HuH-7.5 (cell line): Measurements from ENCODE around the gene SLC35E4.
"Not testable (repeated sequence)": the region's sequence is repeated elsewhere in the genome, so short reads cannot be mapped to it uniquely, and the experiment has no call there.

Experiments used
- DNase-seq: peaks from one replicate; pipeline ENCODE4 v3.0.0; 2011; ENCODE audit warnings: low spot score

The SLC35E4 gene

GRCh38 chr22:30612789-30613188, 22.8 kb upstream of the SLC35E4 start:
- no peak for DNase-seq

- DNase-seq, result no peak
These were observed 21.3 kb upstream of the SLC35E4 start for GRCh38 chr22:30614268-30614667.

DNA sequence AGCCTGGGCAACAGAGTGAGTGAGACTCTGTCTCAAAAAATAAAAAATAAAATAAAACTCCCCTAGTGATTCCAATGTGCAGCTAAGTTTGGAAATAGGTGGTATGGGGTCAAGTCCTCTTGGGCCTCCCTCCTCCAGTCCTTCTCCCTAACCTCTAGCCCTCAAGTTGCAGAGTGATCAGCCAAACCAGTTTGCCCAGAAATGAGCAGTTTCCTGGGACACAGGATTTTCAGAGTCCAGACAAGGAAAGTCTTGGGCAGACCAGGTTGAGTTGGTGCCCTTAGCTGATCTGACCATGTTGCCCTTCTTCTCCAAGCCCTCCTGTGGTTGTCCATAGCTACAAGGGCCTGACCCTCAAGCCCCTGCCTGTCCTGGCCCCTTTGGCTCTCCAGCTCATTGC, 20.7 kb upstream of the SLC35E4 start:
- no peak for DNase-seq

DNA sequence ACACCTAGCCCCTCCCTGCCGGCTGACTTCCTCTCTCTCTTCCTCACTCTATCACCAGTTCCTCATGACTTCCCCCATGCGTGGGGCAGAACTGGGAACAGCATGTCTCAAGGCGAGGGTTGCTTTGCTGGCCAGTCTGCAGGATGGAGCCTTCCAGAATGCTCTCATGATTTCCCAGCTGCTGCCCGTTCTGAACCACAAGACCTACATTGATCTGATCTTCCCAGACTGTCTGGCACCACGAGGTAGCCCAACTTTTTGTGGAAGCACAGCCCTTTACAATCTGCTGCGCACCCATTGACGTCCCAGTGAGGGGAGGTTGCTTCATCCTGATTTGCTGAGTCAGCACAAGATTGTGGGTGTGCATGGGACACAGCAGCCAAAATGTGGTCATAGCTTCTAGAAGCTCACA, 20.0 kb upstream of the SLC35E4 start:
- DNase-seq, result no peak

DNA sequence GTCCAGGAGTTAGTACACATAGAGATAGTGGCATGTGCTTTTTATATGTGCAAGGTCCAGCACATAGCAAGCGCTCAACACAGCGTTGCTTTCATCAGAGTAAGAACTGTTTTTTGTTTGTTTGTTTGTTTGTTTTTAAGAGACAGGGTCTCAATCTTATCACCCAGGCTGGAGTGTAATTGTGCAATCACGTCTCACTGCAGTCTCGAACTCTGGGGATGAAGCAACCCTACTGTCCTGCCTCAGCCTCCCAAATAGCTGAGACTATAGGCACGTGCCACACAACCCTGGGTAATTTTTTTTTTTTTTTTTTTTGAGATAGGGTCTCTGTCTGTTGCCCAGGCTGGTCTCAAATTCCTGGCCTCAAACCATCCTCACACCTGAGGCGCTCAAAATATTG, 17.8 kb upstream of the SLC35E4 start:
- DNase-seq, result no peak

GRCh38 chr22:30619909-30620308, 15.7 kb upstream of the SLC35E4 start:
- not testable (repeated sequence) for DNase-seq

DNA sequence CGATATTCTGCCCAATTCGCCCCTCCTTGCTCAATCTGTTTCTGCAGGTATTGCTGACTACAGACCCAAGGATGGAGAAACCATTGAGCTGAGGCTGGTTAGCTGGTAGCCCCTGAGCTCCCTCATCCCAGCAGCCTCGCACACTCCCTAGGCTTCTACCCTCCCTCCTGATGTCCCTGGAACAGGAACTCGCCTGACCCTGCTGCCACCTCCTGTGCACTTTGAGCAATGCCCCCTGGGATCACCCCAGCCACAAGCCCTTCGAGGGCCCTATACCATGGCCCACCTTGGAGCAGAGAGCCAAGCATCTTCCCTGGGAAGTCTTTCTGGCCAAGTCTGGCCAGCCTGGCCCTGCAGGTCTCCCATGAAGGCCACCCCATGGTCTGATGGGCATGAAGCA, 9.2 kb upstream of the SLC35E4 start:
- DNase-seq, result no peak

DNA sequence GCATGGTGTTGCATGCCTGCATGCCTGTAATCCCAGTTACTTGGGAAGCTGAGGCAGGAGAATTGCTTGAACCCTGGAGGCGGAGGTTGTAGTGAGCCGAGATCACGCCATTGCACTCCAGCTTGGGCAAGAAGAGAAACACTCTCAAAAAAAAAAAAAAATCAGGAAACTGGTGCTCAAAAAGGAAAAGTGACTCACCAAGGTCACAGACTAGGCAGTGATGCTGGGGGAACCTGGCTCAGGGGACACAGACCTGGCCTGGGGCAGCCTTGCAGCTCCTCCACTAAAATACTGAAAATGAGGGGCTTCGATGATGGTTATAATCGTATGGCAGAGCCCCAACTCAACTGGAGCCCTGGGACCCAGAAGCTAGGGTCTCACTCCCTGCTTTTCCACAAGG, 8.1 kb upstream of the SLC35E4 start:
- DNase-seq, result no peak

- no peak for DNase-seq
These were observed 7.1 kb upstream of the SLC35E4 start for GRCh38 chr22:30628491-30628890.

- not testable (repeated sequence) for DNase-seq
These were observed 4.1 kb upstream of the SLC35E4 start for GRCh38 chr22:30631469-30631868.

GRCh38 chr22:30634471-30635233, 929 bp upstream of the SLC35E4 start:
- peak; percentile 91 for DNase-seq

DNA sequence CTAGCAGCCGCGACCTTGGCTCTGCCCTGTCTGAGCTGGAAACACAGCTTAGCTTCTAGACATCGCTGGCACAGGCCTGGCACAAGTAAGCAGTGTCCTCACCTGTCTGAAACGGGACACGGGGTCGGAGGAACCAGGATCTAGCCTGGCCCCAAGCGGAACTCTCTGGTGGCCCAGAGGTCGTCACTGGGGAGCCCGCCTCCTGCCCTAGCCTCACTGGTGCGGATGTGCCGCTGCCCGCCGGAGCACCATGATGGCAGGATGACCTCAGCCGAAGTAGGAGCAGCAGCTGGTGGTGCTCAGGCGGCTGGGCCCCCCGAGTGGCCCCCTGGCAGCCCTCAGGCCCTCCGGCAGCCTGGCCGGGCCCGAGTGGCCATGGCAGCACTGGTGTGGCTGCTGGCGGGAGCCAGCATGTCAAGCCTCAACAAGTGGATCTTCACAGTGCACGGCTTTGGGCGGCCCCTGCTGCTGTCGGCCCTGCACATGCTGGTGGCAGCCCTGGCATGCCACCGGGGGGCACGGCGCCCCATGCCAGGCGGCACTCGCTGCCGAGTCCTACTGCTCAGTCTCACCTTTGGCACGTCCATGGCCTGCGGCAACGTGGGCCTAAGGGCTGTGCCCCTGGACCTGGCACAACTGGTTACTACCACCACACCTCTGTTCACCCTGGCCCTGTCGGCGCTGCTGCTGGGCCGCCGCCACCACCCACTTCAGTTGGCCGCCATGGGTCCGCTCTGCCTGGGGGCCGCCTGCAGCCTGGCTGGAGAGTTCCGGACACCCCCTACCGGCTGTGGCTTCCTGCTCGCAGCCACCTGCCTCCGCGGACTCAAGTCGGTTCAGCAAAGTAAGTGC, 871 bp downstream of the SLC35E4 start:
- DNase-seq, result peak; percentile 70

- DNase-seq, result no peak
These were observed 2.1 kb downstream of the SLC35E4 start for GRCh38 chr22:30637701-30638114.

GRCh38 chr22:30640361-30640760, 4.8 kb downstream of the SLC35E4 start:
- no peak for DNase-seq

DNA sequence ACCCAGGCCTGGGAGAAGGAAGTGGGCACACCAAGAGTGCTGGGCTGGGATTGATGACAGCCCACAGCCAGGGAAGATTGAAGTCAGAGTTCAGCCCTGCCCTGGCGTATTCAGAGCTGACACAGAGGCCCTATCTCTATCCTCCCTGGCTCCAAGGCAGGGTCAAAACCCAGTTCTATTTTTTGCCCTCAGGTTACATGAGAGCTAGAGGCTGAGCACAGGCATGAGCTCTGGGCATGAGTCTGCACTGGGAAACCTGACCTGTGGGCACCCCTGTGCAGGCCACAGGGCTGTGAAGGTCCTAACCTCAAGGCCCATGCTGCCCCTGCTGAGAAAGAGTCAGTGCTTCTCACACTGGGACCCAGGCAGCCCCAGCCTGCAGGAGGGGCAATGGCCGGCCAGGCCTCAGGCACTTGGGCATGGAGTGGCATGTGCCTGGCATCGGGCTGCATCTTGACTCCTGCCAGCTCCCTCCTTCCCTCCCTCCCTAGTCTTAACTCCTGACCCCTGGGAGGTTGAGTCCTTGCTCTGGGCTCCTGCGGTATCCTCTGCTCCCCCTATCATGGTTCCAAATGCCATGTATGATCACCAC, 5.4 kb downstream of the SLC35E4 start:
- DNase-seq, result no peak

- no peak for DNase-seq
These were observed 7.7 kb downstream of the SLC35E4 start for GRCh38 chr22:30643055-30643875.

- DNase-seq, result no peak
These were observed 11.1 kb downstream of the SLC35E4 start for GRCh38 chr22:30646518-30647160.

GRCh38 chr22:30647536-30647935, 12.0 kb downstream of the SLC35E4 start:
- no peak for DNase-seq

DNA sequence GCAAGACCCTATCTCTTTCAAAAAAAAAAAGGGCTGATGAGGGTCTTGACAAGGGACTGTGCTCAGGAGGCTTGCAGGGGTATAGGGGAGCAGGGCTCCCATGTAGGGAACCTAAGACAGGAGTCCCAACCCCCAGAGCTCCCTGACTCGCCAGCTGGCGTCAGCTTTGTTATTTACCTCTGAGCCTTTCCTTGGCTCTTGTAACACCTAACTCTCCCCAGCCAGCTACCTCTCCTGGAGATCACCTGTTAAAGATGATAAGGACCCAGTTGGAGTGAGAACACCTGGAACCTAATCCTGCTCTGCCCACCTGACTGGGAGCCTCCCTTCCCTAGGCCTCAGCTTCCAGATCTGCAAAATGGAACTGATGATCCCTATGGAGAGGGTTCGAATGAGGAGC, 13.2 kb downstream of the SLC35E4 start:
- no peak for DNase-seq

DNA sequence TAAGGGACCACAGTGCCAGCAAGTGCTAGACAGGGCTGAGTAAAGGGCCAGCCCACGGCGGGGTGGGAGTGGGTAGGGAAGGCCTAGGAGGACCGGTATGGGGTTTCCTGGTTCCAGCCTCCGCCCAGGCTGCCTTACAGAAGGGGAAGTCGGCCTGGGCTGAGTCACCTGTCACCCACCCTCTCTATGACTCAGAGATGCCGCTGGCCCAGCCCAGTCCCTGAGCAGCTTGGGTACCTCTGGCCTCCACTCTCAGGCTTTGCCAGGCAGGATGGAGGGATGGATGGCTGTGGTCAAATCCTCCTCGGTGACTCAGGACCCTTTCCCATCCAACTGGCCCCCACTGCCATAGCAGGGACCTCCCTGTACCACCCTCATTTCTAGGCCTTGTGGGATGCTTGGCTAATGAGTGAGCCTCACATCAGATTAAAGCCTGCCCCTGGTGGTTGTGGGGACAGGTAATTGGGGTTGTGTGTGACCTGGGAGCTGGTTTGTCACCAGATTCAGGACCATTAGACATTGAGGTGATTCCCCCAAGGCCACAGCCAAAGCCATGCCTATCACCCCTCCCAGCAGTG, 13.9 kb downstream of the SLC35E4 start:
- no peak for DNase-seq

DNA sequence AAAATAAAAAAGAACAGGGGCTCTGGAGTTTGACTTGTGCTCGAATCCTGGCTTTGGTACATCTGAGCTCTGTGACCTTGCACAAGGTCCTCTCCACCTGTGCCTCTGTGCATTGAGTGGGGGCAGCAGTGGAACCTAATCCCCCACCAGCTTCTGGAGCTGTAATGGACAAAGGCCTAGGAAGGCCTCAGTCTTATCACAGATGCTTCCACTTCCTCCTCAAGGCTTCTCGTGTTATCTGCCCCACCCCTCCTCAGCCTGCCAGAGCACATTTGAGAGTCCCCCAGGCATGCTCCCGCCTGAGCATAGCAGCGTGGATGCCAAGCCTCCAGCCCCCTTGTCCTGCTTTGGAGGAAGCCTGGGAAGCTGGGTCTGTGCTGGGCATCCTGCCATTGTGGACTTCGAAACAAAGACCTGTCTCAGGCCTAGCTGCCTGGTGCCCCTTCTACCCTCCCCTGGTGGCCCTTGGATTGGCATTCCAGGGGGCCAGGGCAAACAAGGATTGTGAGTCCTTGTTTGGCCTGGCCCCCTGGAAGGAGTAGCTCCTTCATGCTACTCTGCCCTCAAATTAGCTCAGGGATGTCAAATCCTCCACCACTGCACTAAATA, 15.0 kb downstream of the SLC35E4 start:
- DNase-seq, result no peak
